ENCODE results near the gene F11R.

DNA sequence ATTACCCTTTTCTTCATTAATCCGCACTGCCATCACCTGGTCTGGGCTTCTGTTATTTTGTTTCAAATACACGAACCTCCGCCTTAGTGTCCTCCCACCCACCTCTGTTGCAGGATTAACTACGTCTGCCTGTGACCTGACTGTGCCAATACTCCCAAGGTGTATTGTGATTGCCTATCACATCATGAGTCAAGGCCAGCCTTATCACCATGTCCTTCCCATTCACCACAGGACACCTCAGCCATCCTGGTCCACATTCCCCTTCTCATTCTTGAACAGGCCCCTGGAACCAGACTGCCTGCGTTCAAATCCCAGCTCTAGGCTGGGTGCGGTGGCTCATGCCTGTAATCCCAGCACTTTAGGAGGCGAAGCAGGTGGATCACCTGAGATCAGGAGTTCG lies 14.4 kb downstream of the F11R start:
- TF ChIP-seq, protein P1, sequence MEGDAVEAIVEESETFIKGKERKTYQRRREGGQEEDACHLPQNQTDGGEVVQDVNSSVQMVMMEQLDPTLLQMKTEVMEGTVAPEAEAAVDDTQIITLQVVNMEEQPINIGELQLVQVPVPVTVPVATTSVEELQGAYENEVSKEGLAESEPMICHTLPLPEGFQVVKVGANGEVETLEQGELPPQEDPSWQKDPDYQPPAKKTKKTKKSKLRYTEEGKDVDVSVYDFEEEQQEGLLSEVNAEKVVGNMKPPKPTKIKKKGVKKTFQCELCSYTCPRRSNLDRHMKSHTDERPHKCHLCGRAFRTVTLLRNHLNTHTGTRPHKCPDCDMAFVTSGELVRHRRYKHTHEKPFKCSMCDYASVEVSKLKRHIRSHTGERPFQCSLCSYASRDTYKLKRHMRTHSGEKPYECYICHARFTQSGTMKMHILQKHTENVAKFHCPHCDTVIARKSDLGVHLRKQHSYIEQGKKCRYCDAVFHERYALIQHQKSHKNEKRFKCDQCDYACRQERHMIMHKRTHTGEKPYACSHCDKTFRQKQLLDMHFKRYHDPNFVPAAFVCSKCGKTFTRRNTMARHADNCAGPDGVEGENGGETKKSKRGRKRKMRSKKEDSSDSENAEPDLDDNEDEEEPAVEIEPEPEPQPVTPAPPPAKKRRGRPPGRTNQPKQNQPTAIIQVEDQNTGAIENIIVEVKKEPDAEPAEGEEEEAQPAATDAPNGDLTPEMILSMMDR (conservative IDR thresholded peaks at IDR 0.05 in 1 of 2, IDR thresholded peaks at IDR 0.05 in 1 of 2; ENCODE audit: low read depth in 1 of 2, low read length in 2 of 2) = no peak
- no peak for TF ChIP-seq EZH2 (IDR thresholded peaks at IDR 0.05; ENCODE audit: low read length, missing control alignments)

Data from fibroblast of lung (primary cell).